NCI-H748 (cell line): Measurements from ENCODE around the gene RYR2.
"Not testable (repeated sequence)": the region's sequence is repeated elsewhere in the genome, so short reads cannot be mapped to it uniquely, and the experiment has no call there.

ENCODE experiments used
- DNase-seq: peaks from one replicate; lab custom pipeline; 2025; ENCODE audit not compliant: unreplicated experiment; lab: John Stamatoyannopoulos, UW

RYR2 gene

GRCh38 chr1:237247442-237247841, 205.5 kb downstream of the RYR2 start:
- DNase-seq = no peak

GRCh38 chr1:237249120-237249519, 207.1 kb downstream of the RYR2 start:
- no peak for DNase-seq

GRCh38 chr1:237250055-237250454, 208.1 kb downstream of the RYR2 start:
- DNase-seq = no peak

GRCh38 chr1:237255071-237255470, 213.1 kb downstream of the RYR2 start:
- no peak for DNase-seq

GRCh38 chr1:237258871-237259270, 216.9 kb downstream of the RYR2 start:
- no peak for DNase-seq

GRCh38 chr1:237261198-237261597, 219.2 kb downstream of the RYR2 start:
- no peak for DNase-seq

- no peak for DNase-seq
These were observed 225.8 kb downstream of the RYR2 start for GRCh38 chr1:237267743-237268142.

- DNase-seq = no peak
These were observed 228.0 kb downstream of the RYR2 start for GRCh38 chr1:237269938-237270337.

- no peak for DNase-seq
These were observed 228.4 kb downstream of the RYR2 start for GRCh38 chr1:237270353-237270752.

- not testable (repeated sequence) for DNase-seq
These were observed 236.0 kb downstream of the RYR2 start for GRCh38 chr1:237277994-237278393.

- DNase-seq = no peak
These were observed 237.6 kb downstream of the RYR2 start for GRCh38 chr1:237279629-237280028.

- no peak for DNase-seq
These were observed 239.5 kb downstream of the RYR2 start for GRCh38 chr1:237281481-237281880.

- DNase-seq = no peak
These were observed 240.3 kb downstream of the RYR2 start for GRCh38 chr1:237282208-237282783.

- peak; percentile 63 for DNase-seq
These were observed 246.0 kb downstream of the RYR2 start for GRCh38 chr1:237287876-237288521.

- no peak for DNase-seq
These were observed 251.8 kb downstream of the RYR2 start for GRCh38 chr1:237293804-237294203.

GRCh38 chr1:237296861-237297260, 254.9 kb downstream of the RYR2 start:
- no peak for DNase-seq

GRCh38 chr1:237300642-237301041, 258.7 kb downstream of the RYR2 start:
- no peak for DNase-seq

GRCh38 chr1:237303929-237304328, 261.9 kb downstream of the RYR2 start:
- DNase-seq = no peak

GRCh38 chr1:237306726-237307125, 264.7 kb downstream of the RYR2 start:
- DNase-seq = no peak

GRCh38 chr1:237309595-237310118, 267.7 kb downstream of the RYR2 start:
- no peak for DNase-seq

- DNase-seq = no peak
These were observed 274.4 kb downstream of the RYR2 start for GRCh38 chr1:237316352-237316751.

GRCh38 chr1:237318748-237319147, 276.8 kb downstream of the RYR2 start:
- no peak for DNase-seq

- DNase-seq = no peak
These were observed 278.9 kb downstream of the RYR2 start for GRCh38 chr1:237320890-237321289.
